GM21723 (cell line): ENCODE measurements around the gene SELPLG.
A peak's percentile ranks its signal among the peaks of the same experiment; 100 is the strongest.
"Not testable (repeated sequence)": the region's sequence is repeated elsewhere in the genome, so short reads cannot be mapped to it uniquely, and the experiment has no call there.

Source experiments
- ATAC-seq: cut with Tn5 transposase; IDR thresholded peaks from one replicate; pipeline ENCODE4 v1.9.1; 2021; ENCODE audit warnings: mild to moderate bottlenecking, moderate library complexity; ENCODE audit not compliant: unreplicated experiment

The SELPLG gene

DNA sequence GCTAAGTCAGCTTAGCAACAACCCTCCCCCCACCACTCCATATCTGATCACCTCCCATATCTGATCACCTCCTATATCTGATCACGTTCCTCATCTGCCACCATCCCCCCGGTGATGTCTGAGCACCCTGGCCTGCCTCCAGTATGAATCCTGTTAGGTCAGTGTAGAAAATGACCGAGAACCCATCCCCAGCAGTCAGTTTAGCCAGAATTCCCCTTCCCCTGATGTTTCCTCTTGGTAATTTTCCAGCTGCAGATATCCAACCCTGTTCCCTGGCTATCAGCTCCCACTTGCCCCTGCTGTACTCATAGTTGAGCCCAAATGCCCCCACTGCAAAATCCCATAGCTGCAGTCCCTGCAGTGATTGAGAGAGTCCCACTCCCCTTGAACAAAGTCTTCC lies 12.5 kb downstream of the SELPLG start:
- ATAC-seq: no peak

DNA sequence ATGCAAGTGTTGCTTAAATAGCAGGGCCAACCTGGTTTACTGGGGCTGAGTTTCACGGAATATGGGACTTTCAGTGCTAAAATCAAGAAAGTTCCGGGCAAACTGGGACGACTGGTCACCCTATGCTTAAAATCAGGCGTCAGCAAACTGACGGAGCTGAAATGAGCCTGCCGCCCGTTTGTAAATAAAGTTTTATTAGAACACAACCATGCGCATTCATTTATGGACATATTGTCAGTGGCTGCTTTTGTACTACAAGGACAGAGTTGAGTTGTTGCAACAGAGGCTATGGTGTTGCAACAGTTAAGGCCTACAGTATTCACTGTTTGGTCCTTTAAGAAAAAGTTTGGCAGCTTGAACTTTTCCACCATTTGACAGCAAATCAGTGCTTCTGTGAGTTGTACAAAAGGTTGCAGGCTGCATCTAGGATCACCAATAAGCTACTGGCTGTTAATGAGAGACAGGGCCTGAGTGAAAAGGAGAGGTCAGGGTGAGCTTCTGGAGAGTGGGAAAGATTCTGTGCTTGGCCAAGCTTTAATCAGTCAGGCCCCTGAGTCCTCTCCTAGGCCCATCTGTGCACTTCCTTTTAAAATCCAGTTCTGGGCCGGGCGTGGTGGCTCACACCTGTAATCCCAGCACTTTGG lies 13.3 kb downstream of the SELPLG start:
- ATAC-seq: no peak

DNA sequence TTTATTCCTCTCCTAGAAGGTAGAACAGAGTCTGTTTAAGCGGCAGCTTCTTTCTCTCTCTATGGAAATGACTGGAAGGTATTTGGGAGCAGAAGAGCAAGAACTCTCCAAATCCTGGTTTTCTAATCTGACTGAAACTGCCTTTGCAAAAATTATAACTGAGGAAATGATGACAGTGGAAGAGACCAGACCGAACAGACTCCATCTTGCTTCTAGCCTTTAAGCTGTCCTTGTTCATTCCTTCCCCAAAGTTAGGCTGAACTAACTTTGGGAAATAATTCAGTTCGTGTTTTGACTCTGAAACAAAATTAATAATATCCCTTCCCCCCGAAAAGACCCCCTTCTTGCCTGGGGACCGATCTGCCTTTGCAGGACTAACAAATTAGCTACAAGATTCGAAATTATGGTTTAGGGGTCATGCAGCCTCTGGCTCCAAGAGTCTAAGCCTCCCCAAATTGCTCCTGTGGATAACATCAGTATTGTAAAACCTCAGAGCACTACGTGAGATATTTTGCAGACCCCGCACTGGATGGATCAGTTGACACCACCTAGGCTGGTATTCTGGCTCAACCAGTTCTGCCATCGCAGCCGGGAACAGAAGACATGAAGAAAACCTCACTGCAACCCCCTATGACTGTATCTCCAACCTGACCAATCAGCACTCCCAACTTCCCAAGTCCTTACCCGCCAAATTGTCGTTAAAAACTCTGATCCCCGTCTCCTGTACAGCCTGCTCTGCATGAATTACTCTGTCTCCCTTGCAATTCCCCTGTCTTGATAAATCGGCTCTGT lies 14.1 kb downstream of the SELPLG start:
- no peak for ATAC-seq

DNA sequence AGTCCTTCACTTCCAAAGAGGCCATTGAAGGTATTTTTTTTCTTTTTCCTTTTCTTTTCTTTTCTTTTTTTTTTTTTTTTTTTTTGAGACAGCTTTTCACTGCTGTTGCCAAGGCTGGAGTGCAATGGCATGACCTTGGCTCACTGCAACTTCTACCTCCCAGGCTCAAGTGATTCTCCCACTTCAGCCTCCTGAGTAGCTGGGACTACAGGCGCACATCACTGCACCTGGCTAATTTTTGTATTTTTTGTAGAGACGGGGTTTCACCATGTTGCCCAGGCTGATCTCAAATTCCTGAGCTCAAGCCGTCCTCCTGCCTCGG lies 14.8 kb downstream of the SELPLG start:
- ATAC-seq: not testable (repeated sequence)

DNA sequence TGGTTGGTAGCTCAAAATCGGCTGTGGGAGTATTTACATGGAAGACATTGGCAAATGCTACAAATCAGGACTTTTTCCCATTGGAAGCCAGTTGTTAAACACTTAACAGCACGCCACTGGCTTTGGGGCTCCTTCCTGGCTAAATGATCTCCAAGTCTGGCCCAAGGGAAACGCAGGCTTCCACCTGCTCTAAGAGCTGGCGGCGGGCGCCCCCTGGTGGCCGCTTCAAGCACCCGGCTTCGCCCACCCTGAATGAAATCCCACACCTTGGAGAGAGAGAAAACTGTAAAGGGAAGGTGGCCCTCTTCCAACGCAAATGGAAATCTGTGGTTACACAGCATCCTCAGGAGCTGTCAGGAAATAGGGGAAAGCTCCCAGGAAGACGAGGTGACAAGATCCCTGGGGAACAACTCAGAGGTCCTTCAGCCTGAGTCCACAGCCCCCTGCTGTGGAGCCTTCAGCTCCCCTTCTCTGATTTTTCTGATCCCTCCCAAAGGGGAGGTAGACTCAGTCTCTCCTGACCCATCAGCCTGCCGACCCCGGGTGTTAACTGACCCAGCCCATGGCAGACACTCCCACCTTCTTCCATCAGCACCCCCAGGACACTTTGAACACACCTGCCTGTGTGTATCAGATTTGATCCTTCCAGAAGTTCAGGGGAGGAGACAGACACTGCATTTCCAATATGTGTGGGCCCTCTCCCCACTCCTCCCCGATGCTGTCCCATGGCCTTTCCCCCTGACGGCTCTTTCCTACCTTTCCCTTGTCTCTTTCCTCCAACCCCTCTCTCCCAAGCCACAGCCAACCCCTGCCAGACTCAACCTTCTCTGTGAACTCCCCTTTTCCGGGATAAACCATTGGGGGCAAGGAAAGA lies 15.4 kb downstream of the SELPLG start:
- ATAC-seq: peak; percentile 55

DNA sequence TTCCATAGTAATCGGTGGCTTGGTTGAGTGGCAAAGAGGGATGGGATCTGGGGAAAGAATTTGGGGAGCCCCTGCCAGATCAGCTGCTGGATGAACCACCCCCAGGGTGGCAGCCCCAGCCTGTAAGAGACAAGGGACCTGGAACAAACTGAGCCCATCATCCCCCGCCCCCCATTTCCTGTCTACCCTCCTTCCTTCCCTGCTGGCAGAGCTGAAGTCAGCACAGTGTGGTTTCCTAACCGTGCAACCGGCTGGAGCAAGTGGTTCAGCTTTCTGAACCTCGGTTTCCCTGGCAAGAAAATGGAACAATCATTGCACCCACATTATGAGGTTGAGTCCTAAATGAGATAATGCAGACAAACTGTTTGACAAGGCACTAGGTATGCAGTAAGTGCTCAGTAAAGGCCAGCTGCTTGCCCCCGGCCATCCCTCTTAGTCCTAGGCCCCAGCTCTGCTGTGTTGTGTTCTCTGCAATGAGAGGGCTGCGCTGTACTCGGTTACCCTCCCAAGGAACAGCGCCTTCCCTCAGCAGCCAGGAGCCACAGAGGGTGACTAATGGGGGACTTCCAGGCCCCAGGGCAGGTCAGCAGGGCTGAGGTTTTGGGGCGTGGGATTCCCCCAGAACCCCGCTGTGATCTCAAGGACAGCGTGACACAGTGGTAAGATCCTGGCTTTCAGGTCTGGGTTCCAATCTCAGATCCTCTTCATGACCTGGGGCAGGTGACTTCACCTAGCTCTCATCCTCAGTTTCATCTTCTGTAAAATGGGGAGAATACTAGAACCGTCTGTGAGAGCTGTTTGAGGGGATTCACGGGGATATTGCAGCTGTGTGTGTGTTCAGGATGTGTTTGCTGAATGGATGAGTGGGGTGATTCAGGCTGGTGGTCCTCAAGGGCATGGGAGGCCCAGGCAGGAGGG lies 16.5 kb downstream of the SELPLG start:
- ATAC-seq: peak; percentile 71

DNA sequence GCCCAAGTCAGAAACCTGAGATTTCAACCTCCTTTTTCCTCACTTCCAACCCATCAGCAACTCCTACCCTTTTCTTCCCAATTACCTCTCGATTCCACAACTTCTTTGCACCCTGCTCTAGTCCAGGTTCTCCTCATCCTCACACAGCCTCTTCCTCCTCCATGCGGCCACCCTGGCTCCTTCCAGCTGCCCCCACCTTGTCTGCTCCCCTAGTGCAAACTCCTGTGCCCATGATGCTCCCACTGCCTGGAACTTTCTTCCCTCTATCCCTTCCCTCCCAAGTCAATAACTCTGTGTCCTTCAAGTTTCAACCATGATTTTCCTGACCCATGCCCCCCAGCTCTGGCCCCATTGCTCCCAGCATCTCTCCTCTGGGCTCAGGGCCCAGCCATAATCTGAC lies 17.3 kb downstream of the SELPLG start:
- no peak for ATAC-seq

DNA sequence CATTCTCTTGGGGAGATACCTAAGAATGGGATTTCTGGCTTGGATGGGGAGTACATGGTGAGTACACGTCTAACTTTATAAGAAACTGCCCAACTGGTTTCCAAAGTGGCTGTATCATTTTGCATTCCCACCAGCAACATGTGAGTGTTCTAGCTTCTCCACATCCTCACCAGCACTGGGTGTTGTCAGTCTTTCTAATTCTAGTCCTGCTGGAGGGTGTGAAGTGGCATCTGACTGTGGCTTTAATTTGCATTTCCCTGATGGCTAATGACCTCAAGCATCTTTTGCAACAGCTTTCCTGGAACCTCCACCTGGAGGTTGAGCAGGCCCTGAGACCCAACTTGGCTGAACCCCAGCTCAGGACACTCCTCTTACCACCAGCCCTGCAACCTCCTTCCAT lies 17.8 kb downstream of the SELPLG start:
- ATAC-seq: no peak

DNA sequence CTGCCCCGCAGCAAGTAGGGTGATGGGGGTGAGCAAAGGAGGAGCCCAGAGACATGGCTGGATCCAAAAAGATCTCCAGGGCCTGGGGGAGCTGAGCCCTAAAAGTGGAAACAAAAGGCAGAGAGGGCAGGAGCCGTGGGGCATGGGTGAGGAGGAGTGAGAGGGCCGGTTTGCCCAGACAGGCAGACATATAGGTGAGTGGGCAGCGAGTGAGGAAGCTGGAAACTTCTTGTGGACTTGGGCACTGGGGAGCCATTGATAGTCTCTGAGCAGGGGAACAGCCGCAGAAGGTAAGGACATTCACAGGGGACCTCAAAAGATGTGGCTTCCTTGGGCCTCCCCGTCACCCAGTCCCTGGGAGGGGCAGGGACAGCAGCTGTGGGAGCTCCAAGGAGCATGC lies 19.1 kb downstream of the SELPLG start:
- ATAC-seq: no peak

DNA sequence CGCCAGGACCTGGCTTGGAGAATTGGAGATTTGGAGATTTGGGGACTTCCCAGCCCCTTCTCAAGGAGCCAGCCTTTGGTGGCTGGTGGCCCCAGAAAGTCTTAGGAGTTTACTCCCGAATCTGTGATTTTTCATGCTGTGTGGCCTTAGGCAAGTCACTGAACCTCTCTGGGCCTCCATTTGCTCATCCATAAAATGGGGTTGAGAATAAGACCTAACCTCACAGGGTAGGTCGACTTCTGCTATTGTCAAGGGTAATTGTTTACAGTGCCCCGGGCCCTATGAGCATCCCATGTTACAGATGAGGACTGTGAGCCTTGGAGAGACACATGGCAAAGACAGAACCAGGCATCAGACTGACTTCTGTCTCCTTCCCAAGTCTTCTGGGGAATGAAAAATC lies 19.7 kb downstream of the SELPLG start:
- ATAC-seq: no peak

DNA sequence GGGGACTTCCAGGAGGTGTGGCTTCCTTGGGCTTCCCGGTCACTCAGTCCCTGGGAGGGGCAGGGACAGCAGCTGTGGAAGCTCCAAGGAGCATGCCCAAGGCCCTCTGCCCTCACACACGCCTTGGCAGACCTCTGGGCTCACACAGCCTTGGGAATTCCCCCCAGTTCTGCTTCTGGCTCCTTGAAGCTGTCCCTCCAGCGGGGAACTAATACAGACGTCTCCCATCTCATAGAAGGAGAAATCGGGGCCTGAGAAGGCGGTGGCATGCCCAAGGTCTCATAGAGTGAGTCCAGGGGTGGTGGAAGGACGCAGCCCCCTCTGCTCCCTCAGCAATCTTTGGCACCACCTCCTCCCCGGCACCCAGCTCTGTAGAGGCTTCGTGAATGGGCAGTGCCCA lies 20.1 kb downstream of the SELPLG start:
- ATAC-seq: no peak

DNA sequence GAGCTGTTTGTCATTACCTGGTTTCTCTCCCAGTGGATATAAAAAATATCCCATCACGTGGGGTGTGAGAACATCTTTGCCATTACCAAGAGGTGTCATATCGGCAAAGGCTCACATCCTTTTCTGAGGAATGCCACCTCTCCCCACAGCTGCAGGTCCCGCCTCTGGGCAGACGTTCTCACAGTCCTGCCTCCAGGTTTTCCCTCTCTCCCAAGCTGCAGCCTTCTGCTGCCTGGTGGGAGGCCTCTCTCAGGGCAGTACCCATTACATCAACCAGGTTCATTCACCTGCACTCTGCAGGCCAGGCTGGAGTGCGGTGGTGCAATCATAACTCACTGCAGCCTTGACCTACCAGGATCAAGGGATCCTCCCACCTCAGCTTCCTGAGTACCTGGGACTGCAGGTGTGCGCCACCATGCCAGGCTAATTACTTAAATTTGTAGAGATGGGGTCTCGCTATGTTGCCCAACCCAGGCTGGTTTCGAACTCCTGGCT lies 20.9 kb downstream of the SELPLG start:
- no peak for ATAC-seq

DNA sequence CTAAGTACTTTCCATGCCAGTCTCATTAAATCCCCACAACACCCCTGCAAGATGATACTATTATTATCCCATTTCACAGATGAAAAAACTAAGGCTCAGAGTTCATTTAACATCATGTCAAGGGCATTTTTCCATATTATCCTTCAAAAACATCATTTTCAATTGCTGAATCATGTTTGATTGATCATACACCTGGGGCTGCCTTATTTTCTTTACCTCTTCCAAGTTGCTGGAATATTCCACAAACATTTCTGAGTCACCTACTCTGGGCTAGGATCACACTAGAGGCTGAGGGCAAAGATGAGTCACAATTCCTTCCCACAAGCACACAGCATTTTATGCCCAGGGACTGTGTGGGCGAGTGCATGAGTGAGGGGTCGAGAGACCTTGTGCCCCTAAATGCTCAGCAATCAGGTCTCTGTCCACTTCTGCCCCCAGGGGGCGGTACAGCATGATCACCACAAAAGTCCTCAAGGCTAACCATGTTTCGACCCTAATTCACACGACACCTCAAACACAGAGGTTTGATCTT lies 21.7 kb downstream of the SELPLG start:
- no peak for ATAC-seq

DNA sequence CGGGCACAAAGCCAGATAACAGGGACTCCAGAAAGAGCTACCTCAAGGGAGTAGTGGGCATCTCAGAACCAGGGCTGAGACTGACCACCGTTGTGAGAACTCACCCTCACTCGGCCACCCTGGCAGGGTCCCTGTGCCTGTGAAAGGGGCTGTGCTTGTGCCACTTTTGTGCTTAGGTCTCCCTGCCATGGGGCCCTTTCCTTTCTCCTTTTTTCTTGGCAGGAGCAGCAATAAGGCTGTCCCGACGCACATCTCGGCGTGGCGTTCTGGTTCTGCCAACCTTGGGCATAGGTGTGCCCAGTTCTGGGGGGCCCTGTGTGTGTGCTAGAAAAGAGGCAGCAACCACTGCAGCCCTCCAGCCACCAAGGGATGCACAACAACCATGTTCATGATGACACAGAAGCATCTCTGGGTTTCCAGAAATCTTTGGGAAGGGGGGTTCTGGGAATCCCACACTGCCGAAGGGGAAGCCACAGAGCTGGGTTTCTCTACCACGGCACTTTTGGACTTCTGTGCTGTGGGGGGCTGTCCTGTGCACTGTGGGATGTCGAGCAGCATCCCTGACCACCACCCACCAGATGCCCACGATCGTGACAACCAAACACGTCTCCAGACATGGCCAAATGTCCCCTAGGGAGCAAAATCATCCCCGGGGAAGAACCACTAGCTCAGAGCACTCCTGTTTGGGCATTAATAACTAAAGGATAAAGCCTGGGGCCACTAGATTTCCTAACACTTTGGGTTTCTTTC lies 22.7 kb downstream of the SELPLG start:
- no peak for ATAC-seq

DNA sequence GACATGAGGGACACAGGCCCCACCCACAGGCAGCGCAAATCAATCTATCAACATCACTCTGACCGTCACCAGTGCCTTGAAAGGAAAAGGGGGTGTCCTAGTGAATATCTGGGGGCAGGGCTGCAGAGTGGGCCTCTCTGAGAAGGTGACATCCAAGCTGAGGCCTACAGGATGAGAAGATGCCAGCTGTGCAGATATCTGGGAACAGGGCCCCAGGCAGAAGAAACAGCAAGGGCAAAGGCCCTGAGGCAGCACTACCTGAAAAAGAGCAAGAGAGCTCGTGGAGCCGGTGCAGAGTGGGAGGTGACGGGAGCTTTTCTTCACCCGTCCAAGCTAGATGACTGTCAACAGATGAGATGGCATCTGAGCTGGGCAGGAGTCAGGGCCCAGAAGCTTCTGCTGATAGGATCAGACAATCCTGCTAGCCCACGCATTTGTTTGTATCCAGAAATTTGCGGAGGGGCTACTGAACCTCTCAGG lies 23.3 kb downstream of the SELPLG start:
- ATAC-seq: no peak

DNA sequence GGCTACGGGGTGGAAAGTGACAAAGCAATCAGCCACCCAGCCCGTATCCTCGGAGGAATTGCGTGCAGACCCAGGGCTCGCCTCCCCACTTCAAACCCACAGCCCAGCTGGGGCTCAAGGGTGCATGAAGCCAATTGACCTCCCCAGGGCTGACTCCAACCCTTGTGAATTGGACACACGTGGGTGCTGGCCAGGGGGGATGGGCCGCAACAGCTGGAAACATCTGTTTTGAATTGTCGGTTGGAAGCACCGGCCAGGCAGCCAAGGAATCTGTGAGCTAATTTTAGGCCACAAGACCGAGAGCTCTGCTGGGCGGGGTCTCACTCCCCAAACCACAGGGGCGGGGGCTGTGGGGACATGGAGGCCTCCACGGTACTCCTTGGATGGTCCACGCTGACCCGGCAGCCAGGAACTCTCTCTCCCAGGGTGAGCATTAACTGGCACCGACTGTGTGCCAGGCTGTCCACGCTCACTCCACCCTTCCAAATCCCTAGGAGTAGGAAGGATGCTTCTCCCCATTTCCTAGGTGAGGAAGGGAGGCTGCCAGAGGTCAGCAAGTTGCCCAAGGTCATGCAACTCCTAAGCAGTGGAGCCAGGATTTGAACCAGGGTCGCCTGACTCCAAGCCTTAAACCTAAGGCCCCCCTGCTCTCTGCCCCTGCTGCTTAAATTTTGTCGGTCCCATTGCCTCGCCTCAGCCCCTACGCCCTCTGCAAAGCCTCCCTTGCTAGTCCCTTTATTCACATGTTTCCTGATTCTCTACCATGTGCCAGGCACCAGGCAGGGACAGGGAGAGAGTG lies 24.0 kb downstream of the SELPLG start:
- ATAC-seq: no peak

DNA sequence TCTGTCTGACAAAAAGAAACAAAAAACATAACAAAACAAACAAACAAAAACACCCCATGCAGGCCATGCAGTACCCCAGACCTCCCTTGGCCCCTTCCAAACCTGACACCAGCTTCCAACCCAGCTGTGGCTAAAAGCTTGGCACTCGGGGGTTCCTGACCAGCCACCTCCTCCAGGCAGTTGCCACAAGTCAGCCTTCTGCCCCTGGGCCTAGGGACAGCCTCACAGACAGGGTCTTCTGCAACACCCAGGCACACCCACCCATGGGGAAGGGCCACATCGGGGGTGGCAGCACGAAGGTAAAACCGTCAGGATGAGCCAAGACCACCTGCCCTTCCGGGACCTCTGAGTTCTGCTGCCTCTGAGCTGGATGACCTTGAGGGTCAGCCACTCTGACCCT lies 25.1 kb downstream of the SELPLG start:
- no peak for ATAC-seq

DNA sequence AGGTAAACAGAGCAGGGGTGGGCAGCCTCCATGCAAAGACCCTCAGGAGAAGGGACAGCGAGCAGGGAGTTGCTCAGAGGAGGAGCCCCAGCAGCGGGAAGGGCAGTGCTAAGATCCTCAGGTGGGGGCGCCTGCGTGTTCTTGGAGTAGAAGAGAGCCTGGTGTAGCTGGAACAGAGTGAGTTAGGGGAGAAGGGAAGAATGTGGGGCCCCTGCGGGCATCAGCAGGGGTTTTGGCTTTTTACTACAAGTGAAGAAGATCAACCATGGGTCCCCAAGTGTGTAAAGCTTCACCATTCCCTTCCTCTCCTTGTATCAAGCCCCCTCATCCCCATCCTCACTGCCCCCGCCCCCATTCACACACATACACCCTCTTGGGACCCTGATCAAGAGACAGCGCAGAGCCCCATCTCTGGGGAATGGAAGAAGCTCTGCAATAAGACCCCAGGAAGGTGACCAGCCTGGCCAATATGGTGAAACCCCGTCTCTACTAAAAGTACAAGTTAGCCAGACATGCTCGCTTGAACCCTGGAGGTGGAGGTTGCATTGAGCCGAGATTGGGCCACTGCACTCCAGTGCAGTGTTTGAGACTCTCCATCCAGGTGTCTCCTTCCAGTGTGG lies 25.6 kb downstream of the SELPLG start:
- ATAC-seq: no peak
